GM19025 (cell line): ENCODE data around the gene BGN.

ENCODE experiments used
- ATAC-seq: cut with Tn5 transposase; IDR thresholded peaks from one replicate; pipeline ENCODE4 v1.9.1; 2021; ENCODE audit warnings: mild to moderate bottlenecking, low read depth, moderate library complexity; ENCODE audit not compliant: unreplicated experiment

The BGN gene

DNA sequence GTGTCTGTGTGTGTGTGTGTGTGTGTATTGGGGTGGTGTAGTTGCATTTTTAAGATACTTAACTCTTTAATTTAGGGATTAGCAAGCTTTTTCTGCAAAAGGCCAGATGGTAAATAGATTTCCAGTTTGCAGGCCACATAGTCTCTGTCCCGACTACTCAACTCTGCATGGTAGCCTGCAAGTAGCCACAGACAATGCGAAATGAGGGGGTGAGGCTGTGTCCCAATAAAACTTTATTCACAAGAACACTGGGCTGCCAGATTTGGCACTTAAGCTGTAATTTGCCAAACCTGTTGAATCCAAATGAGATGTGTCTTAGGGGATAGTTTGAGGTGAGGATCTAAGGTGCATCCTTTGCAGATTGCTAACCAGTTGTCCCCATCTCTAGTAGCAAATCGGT, 29.5 kb downstream of the BGN start:
- no peak for ATAC-seq

DNA sequence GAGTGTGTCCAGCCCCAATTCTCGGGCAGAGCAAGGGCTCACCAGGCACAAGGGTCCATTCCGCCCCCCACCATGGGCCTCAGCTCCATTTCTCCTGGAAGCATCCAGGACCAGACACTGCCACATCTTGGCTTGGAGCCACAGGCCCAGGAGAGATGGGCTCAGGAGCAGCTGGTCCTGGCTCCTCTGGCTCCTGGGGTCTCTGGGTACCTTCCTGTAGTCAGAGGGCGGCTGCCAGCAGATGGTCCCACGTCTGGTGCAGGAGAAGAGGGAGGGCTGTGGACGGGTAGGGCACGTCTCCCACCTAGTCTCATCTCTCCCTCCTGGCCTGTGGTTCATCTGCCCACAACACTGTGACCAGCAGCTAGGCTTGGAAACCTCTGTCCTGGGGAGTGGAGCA, 30.7 kb downstream of the BGN start:
- no peak for ATAC-seq

DNA sequence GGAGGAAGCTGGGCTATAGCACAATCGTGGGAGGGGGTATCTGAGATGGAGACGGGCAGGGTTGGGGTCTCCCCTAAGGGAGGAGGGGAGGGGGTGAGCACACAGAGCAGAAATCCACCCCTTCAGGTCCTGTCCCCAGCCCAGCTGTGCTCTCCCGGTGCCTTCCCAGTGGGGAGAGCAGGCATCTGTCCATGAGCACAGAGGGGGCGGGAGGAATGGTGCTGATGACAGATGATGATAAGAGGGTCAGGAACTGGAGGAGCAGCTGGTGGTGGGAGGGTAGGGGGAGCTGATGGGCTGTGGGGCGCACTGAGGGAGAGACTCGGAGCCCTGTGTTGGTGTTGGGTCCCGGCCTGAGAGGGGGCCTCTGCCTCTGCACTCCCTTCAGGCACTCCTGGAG, 31.3 kb downstream of the BGN start:
- ATAC-seq = no peak

DNA sequence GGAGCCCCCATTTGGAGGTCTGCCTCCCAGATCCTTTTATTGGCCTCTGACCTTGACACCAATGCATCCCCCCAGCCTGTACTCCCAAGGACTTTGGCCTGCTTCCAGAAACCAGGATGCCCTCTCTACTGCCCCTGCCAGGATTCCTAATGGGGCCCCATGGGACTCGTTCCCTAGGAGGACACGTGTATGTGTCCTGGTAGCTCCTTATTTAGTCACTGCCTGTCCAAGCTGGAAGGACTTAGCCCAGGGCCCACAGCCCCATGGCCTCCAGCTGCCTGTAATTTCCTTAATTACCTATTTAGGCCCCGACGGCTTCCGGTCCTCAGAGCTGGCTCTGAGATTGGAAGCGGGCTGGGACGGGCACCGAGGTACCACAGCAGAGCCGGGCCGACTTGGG, 32.0 kb downstream of the BGN start:
- ATAC-seq = no peak

DNA sequence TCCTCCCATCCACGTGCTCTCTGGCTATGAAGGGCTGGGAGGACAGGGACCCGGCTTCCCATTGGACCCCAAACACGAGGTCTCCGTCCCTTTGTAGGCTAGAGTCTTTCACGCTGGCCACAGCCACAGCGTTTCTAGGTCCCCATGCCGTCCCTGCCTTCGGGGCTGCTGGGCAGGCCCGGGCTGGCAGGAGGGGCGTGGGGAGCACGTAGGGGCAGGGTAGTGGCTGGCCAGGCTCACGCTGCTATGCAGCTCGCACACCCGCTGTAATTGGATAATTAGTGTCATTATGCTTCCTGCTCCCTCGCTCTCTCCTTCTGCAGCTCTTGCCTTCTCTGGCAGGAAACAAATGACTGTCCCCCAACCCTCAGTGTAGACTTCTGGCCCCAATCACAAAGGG, 32.4 kb downstream of the BGN start:
- ATAC-seq = no peak

DNA sequence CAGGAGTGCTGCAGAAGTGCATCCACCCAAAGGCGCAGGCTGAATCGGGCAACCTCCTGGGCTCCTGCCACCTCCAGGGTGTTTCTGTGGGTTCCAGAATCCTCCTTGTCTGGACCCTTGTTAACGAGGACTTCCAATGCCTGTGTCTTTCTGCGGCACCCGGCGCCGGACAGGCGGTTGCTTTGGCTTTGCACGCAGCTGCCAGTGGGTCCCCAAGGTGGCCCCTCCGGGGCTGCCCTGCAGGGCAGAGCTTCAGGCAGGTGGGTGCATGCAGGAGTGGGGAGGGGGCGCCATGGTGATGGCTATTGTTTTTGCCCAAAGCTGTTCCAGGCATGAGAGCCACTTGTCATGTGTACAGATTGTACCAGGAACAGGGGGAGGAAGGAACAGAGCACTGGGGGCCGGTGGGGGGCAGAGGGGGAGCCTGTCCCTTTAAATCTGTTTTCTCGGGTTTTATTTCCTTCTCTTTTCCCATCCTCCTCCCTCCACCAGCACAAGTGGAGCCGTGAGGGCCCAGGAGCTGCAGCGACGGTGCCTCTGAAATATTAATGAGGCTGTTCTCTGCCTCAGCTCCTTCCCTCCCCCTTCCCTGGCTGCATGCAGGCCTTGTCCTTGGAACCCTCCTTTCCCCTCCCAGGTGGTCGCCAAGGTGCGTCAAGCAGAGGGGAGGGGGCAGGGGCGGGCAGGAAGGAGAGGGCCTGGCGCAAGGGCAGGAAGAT, 35.8 kb downstream of the BGN start:
- no peak for ATAC-seq

- ATAC-seq = no peak
Observed at GRCh38 chrX:153533091-153533490, 38.3 kb downstream of the BGN start.

DNA sequence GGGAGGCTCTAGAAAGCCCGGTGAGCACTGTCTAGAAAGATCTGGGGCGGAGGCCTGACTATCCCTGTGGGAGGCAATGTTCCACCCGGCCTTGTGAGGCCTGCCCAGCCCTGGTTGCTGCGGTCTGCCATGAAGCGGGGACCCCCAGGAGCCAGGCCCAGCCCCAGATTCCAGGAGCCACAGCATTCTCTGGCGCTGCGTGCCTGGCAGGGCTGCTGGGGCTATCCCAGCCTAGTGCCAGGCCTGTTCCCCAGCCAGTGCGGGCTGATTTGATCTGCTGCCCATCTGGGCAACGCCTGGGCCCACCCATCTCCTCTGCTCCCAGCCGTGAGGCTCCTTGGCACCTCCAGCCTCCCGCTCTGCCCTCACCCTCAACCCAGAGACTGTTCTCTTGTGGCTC, 42.3 kb downstream of the BGN start:
- ATAC-seq = no peak

GRCh38 chrX:153537526-153538295, 42.9 kb downstream of the BGN start:
- no peak for ATAC-seq

GRCh38 chrX:153538424-153538823, 43.6 kb downstream of the BGN start:
- no peak for ATAC-seq

DNA sequence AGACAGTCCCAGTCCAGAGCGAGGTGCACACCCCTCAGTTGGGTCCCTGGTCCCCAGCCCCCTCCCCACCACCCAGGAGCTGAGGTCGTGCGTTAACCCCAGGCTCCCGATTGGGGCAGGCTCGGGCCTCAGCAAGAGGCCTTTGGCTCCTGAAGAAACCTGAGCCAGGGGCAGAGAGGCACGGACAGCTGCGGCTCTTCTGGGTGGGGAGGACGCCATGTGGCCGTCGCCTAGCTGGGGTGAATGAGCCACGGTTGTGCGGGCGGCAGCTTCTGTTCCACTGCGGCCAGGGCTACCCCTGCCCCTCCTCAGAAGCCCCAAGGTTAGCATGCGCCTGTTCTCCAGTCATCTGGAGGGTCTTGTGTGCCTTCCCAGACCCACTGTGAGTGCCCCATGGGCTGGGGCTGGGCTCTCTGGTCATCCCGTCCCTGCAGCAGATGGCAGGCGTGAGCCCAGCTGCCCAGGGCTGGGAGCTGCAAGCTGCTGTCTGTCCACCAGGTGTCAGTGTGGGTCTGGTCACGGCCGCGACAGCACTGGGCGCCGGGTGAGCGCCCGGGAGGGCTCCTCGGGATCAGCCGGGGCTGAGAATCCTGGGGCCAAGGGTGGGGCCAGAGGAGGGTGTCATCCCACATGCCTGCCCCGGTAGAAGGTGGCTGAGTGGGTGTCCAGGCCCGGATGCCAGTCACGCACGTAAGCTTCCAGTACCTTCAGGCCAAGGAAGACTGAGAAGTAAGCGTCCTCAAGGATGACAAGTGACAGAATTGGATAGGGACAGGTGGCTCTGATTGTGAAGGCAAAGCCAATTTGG, 44.6 kb downstream of the BGN start:
- peak; percentile 63 for ATAC-seq

DNA sequence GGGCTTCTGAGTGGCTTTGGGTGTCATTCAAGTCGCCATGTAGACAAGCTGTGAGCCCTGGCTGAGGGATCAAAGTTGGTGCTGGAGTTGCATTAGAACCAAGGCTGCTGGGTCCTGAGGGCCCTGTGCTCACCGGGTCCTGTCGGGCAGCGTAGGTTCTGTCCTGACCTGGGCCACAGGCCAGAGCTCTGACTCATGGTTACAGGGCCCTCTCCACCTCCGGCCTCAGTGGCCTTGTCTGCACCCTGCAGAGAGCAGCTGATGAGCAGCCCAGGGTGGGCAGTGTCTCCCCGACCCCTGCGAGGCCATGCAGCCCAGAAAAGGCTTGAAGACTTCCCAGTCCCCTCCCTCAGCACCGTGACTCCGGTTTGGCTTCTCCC, 45.2 kb downstream of the BGN start:
- no peak for ATAC-seq

DNA sequence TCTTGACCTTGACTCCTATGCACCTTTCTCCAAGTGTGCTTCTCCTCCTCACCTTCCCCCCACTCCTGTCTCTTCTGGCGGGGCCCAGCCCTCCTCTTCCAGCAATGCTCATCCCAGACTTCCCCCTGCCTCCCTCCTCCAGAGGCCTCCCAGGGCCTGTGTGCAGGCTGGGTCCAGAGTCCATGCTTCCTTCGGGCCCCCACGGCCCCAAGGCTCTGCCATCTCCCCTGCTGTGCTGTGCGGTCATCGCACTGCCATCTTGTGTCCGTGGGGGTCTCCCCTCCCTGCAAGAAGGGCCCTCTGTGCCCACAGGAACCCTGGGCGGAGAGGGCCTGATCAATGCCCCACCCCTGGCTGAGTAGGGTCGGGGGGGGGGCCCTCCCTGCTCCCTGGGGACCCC, 49.9 kb downstream of the BGN start:
- ATAC-seq = no peak

DNA sequence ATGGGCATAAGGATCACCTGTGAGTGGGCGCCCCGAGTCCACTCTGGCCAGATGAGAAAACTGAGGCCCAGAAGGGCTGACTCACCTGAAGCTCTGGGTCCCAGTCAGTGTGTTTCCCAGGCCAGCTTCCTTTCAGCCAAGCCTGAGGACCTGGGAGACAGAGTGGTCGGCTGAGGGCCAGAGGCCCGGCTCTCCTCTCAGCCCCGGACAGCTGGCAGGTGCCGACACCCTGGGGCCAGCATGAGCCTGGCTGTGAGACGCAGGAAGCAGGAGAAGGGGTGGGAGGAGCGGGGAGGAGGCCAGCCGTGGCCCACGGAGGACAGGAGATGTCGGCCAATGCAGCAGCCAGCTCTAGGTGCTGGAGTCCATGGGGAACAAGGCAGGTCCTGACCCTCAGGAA, 51.6 kb downstream of the BGN start:
- ATAC-seq = no peak

- no peak for ATAC-seq
Observed at GRCh38 chrX:153547195-153547594, 52.4 kb downstream of the BGN start.

DNA sequence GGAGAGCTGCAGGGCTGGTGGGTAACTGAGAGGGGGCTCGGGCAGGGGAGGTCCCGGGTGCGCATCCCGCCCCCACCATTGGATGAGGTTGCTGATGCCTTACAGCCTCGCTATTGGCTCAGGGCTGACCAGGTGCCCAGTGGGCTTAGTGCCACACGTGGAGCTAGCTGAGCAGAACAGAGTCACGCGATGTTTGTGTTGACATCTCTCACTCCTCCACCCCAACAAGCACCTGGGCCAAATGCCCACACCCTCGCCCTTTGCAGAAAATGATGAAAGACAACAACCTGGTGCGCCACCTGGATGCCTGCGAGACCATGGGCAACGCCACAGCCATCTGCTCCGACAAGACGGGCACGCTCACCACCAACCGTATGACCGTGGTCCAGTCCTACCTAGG, 54.5 kb downstream of the BGN start:
- ATAC-seq = no peak

DNA sequence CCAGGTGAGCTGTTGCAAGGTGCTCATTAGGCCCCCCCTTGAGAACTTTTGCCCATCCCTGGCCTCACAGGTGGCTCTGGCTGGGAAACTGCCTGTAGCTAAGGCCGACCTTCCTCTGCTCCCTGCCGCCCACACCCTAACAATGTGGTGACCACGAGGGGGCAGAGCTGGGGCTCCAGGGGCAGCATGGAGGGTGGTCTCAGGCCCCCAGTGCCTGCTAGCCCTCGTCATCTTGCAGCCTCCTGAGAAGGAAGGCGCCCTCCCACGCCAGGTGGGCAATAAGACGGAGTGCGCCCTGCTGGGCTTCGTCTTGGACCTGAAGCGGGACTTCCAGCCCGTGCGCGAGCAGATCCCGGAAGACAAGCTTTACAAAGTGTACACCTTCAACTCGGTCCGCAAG, 55.0 kb downstream of the BGN start:
- ATAC-seq = no peak

GRCh38 chrX:153551135-153551534, 56.4 kb downstream of the BGN start:
- no peak for ATAC-seq

DNA sequence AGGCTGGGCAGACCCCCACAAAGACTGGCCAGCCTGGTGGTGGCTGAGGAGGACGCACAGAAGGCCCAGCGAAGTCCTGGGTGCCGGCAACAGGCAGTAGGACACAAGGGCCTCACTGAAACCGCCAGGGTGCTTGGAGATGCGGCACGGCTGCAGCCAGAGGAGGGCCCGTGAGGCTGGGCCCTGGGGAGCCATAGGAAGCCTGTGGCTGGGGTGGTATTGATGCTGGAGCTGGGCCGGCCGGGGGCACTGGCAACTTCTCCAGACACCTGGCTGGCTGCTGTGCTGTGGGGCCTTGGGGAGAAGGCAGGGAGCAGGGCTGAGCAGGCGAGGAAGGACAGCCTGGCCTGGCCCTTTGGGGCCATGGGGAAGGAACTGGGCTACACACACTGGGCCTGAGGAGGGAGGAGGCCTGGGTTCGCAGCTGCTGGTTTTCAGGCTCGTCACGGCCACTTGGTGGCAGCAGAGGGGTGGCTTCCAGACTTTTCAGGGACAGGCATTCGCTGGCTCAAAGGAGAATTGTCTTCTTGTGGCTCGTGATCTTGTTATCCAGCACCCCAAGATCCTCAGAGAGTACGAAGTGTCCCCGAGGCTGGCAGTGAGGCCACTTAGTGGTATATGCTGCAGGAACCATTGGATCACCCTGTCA, 59.9 kb downstream of the BGN start:
- no peak for ATAC-seq

- no peak for ATAC-seq
Observed at GRCh38 chrX:153556767-153557166, 62.0 kb downstream of the BGN start.
